Stimulated activated CD4-positive, alpha-beta T cell treated with anti-CD3 and anti-CD28 coated beads, Interleukin-1b, Interleukin-23, amount 100 ng/mL, for 24 hours (primary cell): ENCODE results near the gene MYF6.
"Not testable (repeated sequence)": the region's sequence is repeated elsewhere in the genome, so short reads cannot be mapped to it uniquely, and the experiment has no call there.

Source experiments
- DNase-seq, 4 experiments: peaks; one replicate each; pipeline ENCODE4 v3.0.0-alpha.2; 2020; ENCODE audit warnings: low read depth in 4 of 4, low spot score in 1 of 4

The MYF6 gene

GRCh38 chr12:80707126-80707829 lies at the start of gene MYF6:
MYF6 (plus strand) TSS chr12:80707634; CDS start chr12:80707720, 86 bp downstream.
- DNase-seq: no peak

- no peak for DNase-seq
These were observed 47.8 kb upstream of the MYF6 start for GRCh38 chr12:80659512-80660063.

GRCh38 chr12:80662586-80662985 lies 44.8 kb upstream of the MYF6 start:
- no peak for DNase-seq

- no peak for DNase-seq
These were observed 37.2 kb upstream of the MYF6 start for GRCh38 chr12:80670214-80670613.

- not testable (repeated sequence) for DNase-seq
These were observed 31.3 kb upstream of the MYF6 start for GRCh38 chr12:80676042-80676636.

- DNase-seq: no peak
These were observed 30.6 kb upstream of the MYF6 start for GRCh38 chr12:80676856-80677255.

GRCh38 chr12:80677994-80678393 lies 29.4 kb upstream of the MYF6 start:
- no peak for DNase-seq

GRCh38 chr12:80679346-80680131 lies 27.9 kb upstream of the MYF6 start:
- DNase-seq: no peak

GRCh38 chr12:80681287-80681686 lies 26.1 kb upstream of the MYF6 start:
- DNase-seq: no peak

- DNase-seq: no peak
These were observed 25.6 kb upstream of the MYF6 start for GRCh38 chr12:80681786-80682185.

GRCh38 chr12:80684077-80684495 lies 23.3 kb upstream of the MYF6 start:
- DNase-seq: no peak

GRCh38 chr12:80690090-80690489 lies 17.3 kb upstream of the MYF6 start:
- no peak for DNase-seq

- DNase-seq: no peak
These were observed 16.9 kb upstream of the MYF6 start for GRCh38 chr12:80690513-80690912.

- DNase-seq: no peak
These were observed 15.3 kb upstream of the MYF6 start for GRCh38 chr12:80692114-80692513.

- DNase-seq: no peak
These were observed 10.1 kb upstream of the MYF6 start for GRCh38 chr12:80697270-80697887.

GRCh38 chr12:80698256-80698655 lies 9.2 kb upstream of the MYF6 start:
- no peak for DNase-seq

- no peak for DNase-seq
These were observed 8.4 kb upstream of the MYF6 start for GRCh38 chr12:80698847-80699542.

- no peak for DNase-seq
These were observed 7.1 kb upstream of the MYF6 start for GRCh38 chr12:80700327-80700726.

- no peak for DNase-seq
These were observed 6.0 kb upstream of the MYF6 start for GRCh38 chr12:80701388-80701787.

- no peak for DNase-seq
These were observed 4.3 kb upstream of the MYF6 start for GRCh38 chr12:80702889-80703805.
